DMS153 (cell line): ENCODE data around the gene BCAT1.
"Not testable (repeated sequence)": the region's sequence is repeated elsewhere in the genome, so short reads cannot be mapped to it uniquely, and the experiment has no call there.

Experiments
- DNase-seq: peaks from one replicate; lab custom pipeline; 2025; lab: John Stamatoyannopoulos, UW

BCAT1 gene

GRCh38 chr12:24814379-24815113 is 134.4 kb downstream of the BCAT1 start:
- no peak for DNase-seq

- no peak for DNase-seq
These were observed 138.5 kb downstream of the BCAT1 start for GRCh38 chr12:24810378-24810777.

DNA sequence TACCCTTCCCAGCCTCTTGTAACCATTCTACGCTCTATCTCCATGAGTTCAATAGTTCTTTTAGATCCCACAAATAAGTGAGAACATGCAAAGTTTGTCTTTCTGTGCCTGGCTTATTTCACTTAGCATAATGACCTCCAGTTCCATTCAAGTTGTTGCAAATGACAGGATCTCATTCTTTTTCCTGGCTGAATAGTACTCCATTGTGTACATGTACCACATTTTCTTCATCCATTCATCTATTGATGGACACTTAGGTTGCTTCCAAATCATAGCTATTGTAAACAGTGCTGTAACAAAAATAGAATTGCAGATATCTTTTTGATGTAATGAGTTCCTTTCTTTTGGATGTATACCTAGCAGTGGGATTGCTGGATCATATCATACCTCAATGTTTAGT is 139.6 kb downstream of the BCAT1 start:
- DNase-seq: not testable (repeated sequence)

- no peak for DNase-seq
These were observed 140.2 kb downstream of the BCAT1 start for GRCh38 chr12:24808651-24809050.

- DNase-seq: no peak
These were observed 142.5 kb downstream of the BCAT1 start for GRCh38 chr12:24806386-24806785.

- DNase-seq: no peak
These were observed 145.3 kb downstream of the BCAT1 start for GRCh38 chr12:24803430-24804245.

DNA sequence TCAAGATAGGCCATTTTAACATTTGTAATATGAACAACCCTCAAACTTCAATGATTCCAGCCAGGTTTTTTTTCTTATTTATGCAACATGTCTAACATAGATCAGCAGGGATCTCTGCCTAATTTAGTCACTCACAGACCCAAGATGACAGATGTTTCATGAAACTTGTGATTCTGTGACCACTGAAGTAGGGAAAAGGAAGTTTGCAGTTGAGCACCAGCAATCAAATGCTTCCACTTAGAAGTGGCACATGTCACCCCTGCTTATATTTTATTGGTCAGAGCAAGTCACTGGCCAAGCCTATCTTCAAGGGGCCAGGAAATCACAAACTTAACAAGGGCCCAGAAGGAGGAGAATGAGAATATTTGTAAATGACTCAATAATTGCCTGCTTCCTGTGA is 150.6 kb downstream of the BCAT1 start:
- no peak for DNase-seq

- no peak for DNase-seq
These were observed 151.0 kb downstream of the BCAT1 start for GRCh38 chr12:24797901-24798300.

GRCh38 chr12:24796876-24797275 is 152.0 kb downstream of the BCAT1 start:
- no peak for DNase-seq

DNA sequence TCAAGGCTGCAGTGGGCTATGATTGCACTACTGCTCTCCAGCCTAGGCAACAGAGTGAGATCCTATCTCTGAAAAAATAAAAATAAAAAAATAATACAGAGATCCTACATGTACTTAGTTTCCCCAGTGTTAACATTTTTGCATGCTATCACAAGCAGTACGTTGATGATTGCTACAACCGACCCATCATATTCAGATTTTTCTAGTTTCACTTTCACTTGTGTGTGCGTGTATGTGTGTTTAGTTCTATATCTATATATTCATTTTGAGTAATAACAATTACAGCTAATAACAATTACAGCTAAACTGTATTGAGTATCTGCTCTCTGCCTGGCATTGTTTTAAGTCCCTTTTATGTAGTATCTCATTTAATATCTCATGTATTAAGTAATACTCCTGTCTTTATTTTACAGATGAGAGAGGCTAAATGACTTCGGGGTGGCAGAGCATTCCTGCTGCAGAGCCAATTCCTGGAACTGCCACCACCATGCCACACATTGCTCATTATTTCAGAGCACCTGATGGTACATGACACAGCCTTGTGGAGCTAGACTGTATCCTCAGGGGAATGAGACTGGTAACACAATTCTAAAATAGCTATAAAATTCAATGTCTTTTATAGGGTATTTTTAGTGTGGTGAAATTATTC is 153.1 kb downstream of the BCAT1 start:
- no peak for DNase-seq

DNA sequence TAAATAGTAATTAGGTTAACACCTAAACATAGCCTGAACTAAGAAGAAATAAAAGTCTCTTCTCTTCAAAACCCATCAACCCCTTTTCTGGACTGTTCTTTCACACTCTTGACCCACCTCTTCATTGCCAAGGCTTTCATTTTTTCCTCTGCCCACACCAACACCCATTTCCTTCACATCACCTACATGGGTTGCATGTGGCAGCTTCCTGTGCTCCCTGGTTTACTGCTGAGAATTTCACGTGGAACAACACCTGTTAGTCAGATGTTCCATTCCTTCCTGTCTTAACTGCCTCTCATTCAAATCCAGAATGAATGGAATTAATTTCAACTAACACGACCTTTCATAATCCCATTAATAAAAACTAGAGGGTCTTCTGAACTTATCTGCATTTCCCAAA is 157.3 kb downstream of the BCAT1 start:
- no peak for DNase-seq

GRCh38 chr12:24788886-24789285 is 160.0 kb downstream of the BCAT1 start:
- no peak for DNase-seq

GRCh38 chr12:24780697-24781368 is 168.1 kb downstream of the BCAT1 start:
- DNase-seq: no peak

- peak; percentile 21 for DNase-seq
These were observed 170.2 kb downstream of the BCAT1 start for GRCh38 chr12:24778486-24779304.

- DNase-seq: no peak
These were observed 171.5 kb downstream of the BCAT1 start for GRCh38 chr12:24777359-24777758.

GRCh38 chr12:24776861-24777260 is 172.0 kb downstream of the BCAT1 start:
- DNase-seq: no peak

DNA sequence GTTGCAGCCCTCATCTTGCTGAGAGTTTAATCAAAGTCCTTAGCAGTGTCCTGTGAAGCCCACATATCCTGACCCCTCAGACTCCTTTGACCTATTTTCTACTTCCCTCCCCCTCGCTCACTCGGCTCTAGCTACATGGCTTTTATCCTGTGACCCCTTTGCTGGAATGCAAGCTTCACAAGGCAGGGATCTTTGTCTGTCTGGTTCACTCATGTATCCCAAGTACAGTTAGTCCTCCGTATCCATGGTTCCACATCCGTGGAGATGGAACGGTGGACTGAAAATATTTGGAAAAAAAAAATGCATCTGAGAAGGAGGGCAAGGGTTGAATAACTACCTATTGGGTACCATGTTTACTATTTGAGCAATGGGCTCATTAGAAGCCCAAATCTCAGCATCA is 173.8 kb downstream of the BCAT1 start:
- no peak for DNase-seq

- DNase-seq: no peak
These were observed 174.9 kb downstream of the BCAT1 start for GRCh38 chr12:24773996-24774395.

DNA sequence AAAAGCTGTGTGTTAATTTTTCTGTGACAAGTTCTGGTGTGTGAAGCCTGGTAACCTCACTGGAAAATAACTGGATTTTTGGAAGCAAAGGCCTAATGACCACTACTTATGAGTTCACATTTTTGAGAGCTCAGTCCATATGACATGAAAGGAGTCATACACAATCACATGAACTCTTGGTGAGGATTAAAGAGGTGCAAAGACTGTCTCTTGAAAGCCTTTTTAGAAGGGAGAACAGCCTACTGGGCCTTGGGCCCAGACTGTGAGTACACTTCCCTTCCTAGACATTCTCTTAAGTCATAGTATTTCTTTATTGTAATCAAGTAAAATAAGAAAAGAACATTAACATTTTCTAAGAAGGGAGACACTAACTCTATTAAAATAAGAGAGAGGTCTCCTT is 176.1 kb downstream of the BCAT1 start:
- DNase-seq: no peak

GRCh38 chr12:24770821-24771220 is 178.1 kb downstream of the BCAT1 start:
- no peak for DNase-seq

- DNase-seq: no peak
These were observed 178.6 kb downstream of the BCAT1 start for GRCh38 chr12:24770334-24770733.

GRCh38 chr12:24769682-24770081 is 179.2 kb downstream of the BCAT1 start:
- DNase-seq: no peak
